Loucy (cell line): ENCODE data around the gene PTPRS.
"Not testable (repeated sequence)": the region's sequence is repeated elsewhere in the genome, so short reads cannot be mapped to it uniquely, and the experiment has no call there.

Experiments used
- H2AFZ ChIP-seq: fragments of 200-600 bp; sonication (generic); 2 replicates; pipeline ENCODE4 v1.6.0; 2016; ENCODE audit warnings: antibody characterized with exemption, mild to moderate bottlenecking, low read length, moderate library complexity
- H3F3A ChIP-seq: fragments of 200-600 bp; 2 replicates; pipeline ENCODE4 v1.6.0; 2016; ENCODE audit warnings: antibody characterized with exemption, low read depth, mild to moderate bottlenecking
- H3K27me3 ChIP-seq: fragments of 200-600 bp; sonication (generic); 2 replicates; pipeline ENCODE4 v1.6.1; 2014; ENCODE audit warnings: low read length, mild to moderate bottlenecking; ENCODE audit not compliant: insufficient read depth, poor library complexity, severe bottlenecking
- H3K36me3 ChIP-seq: fragments of 200-600 bp; sonication (generic); 2 replicates; pipeline ENCODE4 v1.6.1; 2016; ENCODE audit warnings: low read length; ENCODE audit not compliant: insufficient read depth
- H3K4me1 ChIP-seq: fragments of 200-600 bp; sonication (generic); 2 replicates; pipeline ENCODE4 v1.5.1; 2014; ENCODE audit warnings: low read length, mild to moderate bottlenecking; ENCODE audit not compliant: insufficient read depth, poor library complexity, severe bottlenecking
- H3K4me2 ChIP-seq: fragments of 200-600 bp; sonication (generic); 2 replicates; pipeline ENCODE4 v1.6.0; 2014; ENCODE audit warnings: antibody characterized with exemption, low read length, low read depth, mild to moderate bottlenecking; ENCODE audit not compliant: poor library complexity, severe bottlenecking
- H3K4me3 ChIP-seq: fragments of 200-600 bp; sonication (generic); 2 replicates; pipeline ENCODE4 v1.5.1; 2014; ENCODE audit warnings: low read length, mild to moderate bottlenecking, mixed read lengths; ENCODE audit not compliant: poor library complexity, severe bottlenecking
- H3K79me2 ChIP-seq: fragments of 200-600 bp; sonication (generic); 2 replicates; pipeline ENCODE4 v1.6.1; 2014; ENCODE audit warnings: low read length; ENCODE audit not compliant: insufficient read depth
- H3K9ac ChIP-seq: fragments of 200-600 bp; sonication (generic); 2 replicates; pipeline ENCODE4 v1.6.0; 2014; ENCODE audit warnings: mild to moderate bottlenecking, low read depth, low read length, moderate library complexity; ENCODE audit not compliant: poor library complexity, severe bottlenecking
- H3K9me2 ChIP-seq: fragments of 200-600 bp; sonication (generic); replicated peaks from 2 replicates; pipeline ENCODE4 v1.6.1; 2016; ENCODE audit warnings: low read depth, low read length, mixed read lengths
- H3K9me3 ChIP-seq: fragments of 200-600 bp; sonication (generic); 2 replicates; pipeline ENCODE4 v1.6.1; 2014; ENCODE audit warnings: mild to moderate bottlenecking, antibody characterized with exemption, low read length, low read depth; ENCODE audit not compliant: insufficient read depth
- H4K20me1 ChIP-seq: fragments of 200-600 bp; sonication (generic); 2 replicates; pipeline ENCODE4 v1.6.0; 2014; ENCODE audit warnings: antibody characterized with exemption, low read length, mild to moderate bottlenecking; ENCODE audit not compliant: insufficient read depth, poor library complexity, severe bottlenecking
- CTCF ChIP-seq: fragments of 200-600 bp; sonication (generic); conservative IDR thresholded peaks from 2 replicates; pipeline ENCODE4 v1.5.1; 2014; ENCODE audit warnings: mild to moderate bottlenecking, antibody characterized with exemption, low read length
- EZH2phosphoT487 ChIP-seq: fragments of 200-600 bp; IDR thresholded peaks from 2 replicates; pipeline ENCODE4 v1.6.1; 2018; ENCODE audit warnings: antibody characterized with exemption, mild to moderate bottlenecking, moderate library complexity, borderline replicate concordance

The PTPRS gene

GRCh38 chr19:5329141-5329540 is 11.5 kb downstream of the PTPRS start:
- no peaks in the 10 kb centered on the region for H3K9me2 ChIP-seq
- H3K36me3 ChIP-seq = no peaks in the 10 kb centered on the region
- H3K9me3 ChIP-seq = no peaks in the 10 kb centered on the region
- no peaks in the 10 kb centered on the region for H3K4me1 ChIP-seq
- no peak overlapping the region for H3K4me2 ChIP-seq
- no peak overlapping the region for H3K4me3 ChIP-seq
- H3K9ac ChIP-seq = no peak overlapping the region
- H2AFZ ChIP-seq = no peak overlapping the region
- no peaks in the 10 kb centered on the region for H3F3A ChIP-seq
- TF ChIP-seq CTCF (no peak), EZH2phosphoT487 (no peak)
- no peaks in the 10 kb centered on the region for H3K79me2 ChIP-seq
- no peaks in the 10 kb centered on the region for H3K27me3 ChIP-seq
- no peaks in the 10 kb centered on the region for H4K20me1 ChIP-seq

- H2AFZ ChIP-seq, H3F3A ChIP-seq, H3K27me3 ChIP-seq, H3K9ac ChIP-seq, H3K79me2 ChIP-seq, H3K36me3 ChIP-seq, H3K4me2 ChIP-seq, H3K9me3 ChIP-seq, H4K20me1 ChIP-seq, H3K4me1 ChIP-seq, H3K4me3 ChIP-seq, H3K9me2 ChIP-seq: not testable (repeated sequence)
Observed at GRCh38 chr19:5328407-5328806, 12.2 kb downstream of the PTPRS start.

GRCh38 chr19:5326986-5327623 is 13.5 kb downstream of the PTPRS start:
- H3K9me3 ChIP-seq = no peaks in the 10 kb centered on the region

More at GRCh38 chr19:5326986-5327623, 13.5 kb downstream of the PTPRS start:
- H3K4me1 ChIP-seq = no peaks in the 10 kb centered on the region
- no peak overlapping the region for H2AFZ ChIP-seq
- no peaks in the 10 kb centered on the region for H3K9me2 ChIP-seq
- no peak overlapping the region for H3K9ac ChIP-seq
- H3F3A ChIP-seq = no peaks in the 10 kb centered on the region
- no peak overlapping the region for H3K4me2 ChIP-seq
- no peak overlapping the region for H3K4me3 ChIP-seq
- H4K20me1 ChIP-seq = no peaks in the 10 kb centered on the region
- no peaks in the 10 kb centered on the region for H3K36me3 ChIP-seq
- no peaks in the 10 kb centered on the region for H3K27me3 ChIP-seq
- H3K79me2 ChIP-seq = no peaks in the 10 kb centered on the region
- TF ChIP-seq EZH2phosphoT487 (no peak), CTCF (no peak)
